ENCODE results near the gene MYO10.

The MYO10 gene

GRCh38 chr5:16937503-16938161 lies 1.5 kb upstream of the MYO10 start:
- no peak for DNase-seq

GRCh38 chr5:16936989-16937438 lies 926 bp upstream of the MYO10 start:
- no peak for DNase-seq

- peak; percentile 20 to 35 for DNase-seq
Observed at GRCh38 chr5:16935231-16936149, 598 bp downstream of the MYO10 start.

GRCh38 chr5:16934677-16935153 lies 1.4 kb downstream of the MYO10 start:
- DNase-seq, result no peak

- DNase-seq, result peak in 1 of 2 experiments; percentile 22
Observed at GRCh38 chr5:16934123-16934522, 2.0 kb downstream of the MYO10 start.

GRCh38 chr5:16933337-16933736 lies 2.8 kb downstream of the MYO10 start:
- no peak for DNase-seq

- no peak for DNase-seq
Observed at GRCh38 chr5:16932401-16932800, 3.7 kb downstream of the MYO10 start.

GRCh38 chr5:16931334-16932110 lies 4.6 kb downstream of the MYO10 start:
- DNase-seq, result no peak

GRCh38 chr5:16930496-16930895 lies 5.6 kb downstream of the MYO10 start:
- DNase-seq, result no peak

GRCh38 chr5:16929831-16930230 lies 6.3 kb downstream of the MYO10 start:
- no peak for DNase-seq

GRCh38 chr5:16929347-16929746 lies 6.7 kb downstream of the MYO10 start:
- DNase-seq, result no peak

GRCh38 chr5:16927613-16928012 lies 8.5 kb downstream of the MYO10 start:
- no peak for DNase-seq

GRCh38 chr5:16926417-16926816 lies 9.7 kb downstream of the MYO10 start:
- no peak for DNase-seq

- DNase-seq, result no peak
Observed at GRCh38 chr5:16924206-16924605, 11.9 kb downstream of the MYO10 start.

- no peak for DNase-seq
Observed at GRCh38 chr5:16922430-16922829, 13.7 kb downstream of the MYO10 start.

- no peak for DNase-seq
Observed at GRCh38 chr5:16921211-16921610, 14.9 kb downstream of the MYO10 start.

- DNase-seq, result no peak
Observed at GRCh38 chr5:16920109-16920816, 15.8 kb downstream of the MYO10 start.

- no peak for DNase-seq
Observed at GRCh38 chr5:16918891-16919671, 17.0 kb downstream of the MYO10 start.

GRCh38 chr5:16918156-16918555 lies 17.9 kb downstream of the MYO10 start:
- no peak for DNase-seq

- no peak for DNase-seq
Observed at GRCh38 chr5:16916262-16916878, 19.7 kb downstream of the MYO10 start.

- no peak for DNase-seq
Observed at GRCh38 chr5:16914584-16914983, 21.5 kb downstream of the MYO10 start.
